WTC11 (cell line): Measurements from ENCODE around the gene KIAA0232. TPM values are rescaled to one million over a fixed set of nuclear protein-coding genes. Genes with fewer than 3 reads are reported as not detected.

Experiments
- ATAC-seq: fragments of 200-7000 bp; cut with Tn5 transposase; 2 replicates; pipeline ENCODE4 v1.10.0; 2021; ENCODE audit warnings: mild to moderate bottlenecking, moderate library complexity
- CTCF ChIA-PET: fragments of 300-600 bp; sonication (Branson Sonifier 250); formaldehyde crosslinking; loops from one replicate; lab custom pipeline; 2021; ENCODE audit warnings: antibody characterized with exemption; lab: Charles Lee
- POLR2A ChIA-PET: fragments of 350-600 bp; sonication (Branson Sonifier 250); formaldehyde crosslinking; loops from one replicate; lab custom pipeline; 2021; ENCODE audit warnings: antibody characterized with exemption; lab: Charles Lee
- DNase-seq: peaks from one replicate; pipeline ENCODE4 v3.0.0; 2021; ENCODE audit warnings: low spot score
- H3K27ac Mint-ChIP-seq: 2 replicates; pipeline ENCODE4 v1.8.0; 2021; ENCODE audit warnings: mixed read lengths
- H3K27me3 Mint-ChIP-seq: 2 replicates; pipeline ENCODE4 v1.8.0; 2021; ENCODE audit warnings: low read depth, mild to moderate bottlenecking, moderate library complexity, mixed read lengths
- H3K36me3 Mint-ChIP-seq: 2 replicates; pipeline ENCODE4 v1.8.0; 2021; ENCODE audit warnings: mixed read lengths
- H3K4me1 Mint-ChIP-seq: 2 replicates; pipeline ENCODE4 v1.8.0; 2022; ENCODE audit warnings: mixed read lengths
- H3K4me3 Mint-ChIP-seq: 2 replicates; pipeline ENCODE4 v1.8.0; 2021; ENCODE audit warnings: mild to moderate bottlenecking, moderate library complexity, mixed read lengths
- H3K9me3 Mint-ChIP-seq: 2 replicates; pipeline ENCODE4 v1.8.0; 2021; ENCODE audit warnings: mixed read lengths
- CBFB ChIP-seq: sonication (generic); formaldehyde crosslinking; IDR thresholded peaks from 2 replicates; pipeline ENCODE4 v1.8.1; 2022; ENCODE audit warnings: mild to moderate bottlenecking, low read depth, missing genetic modification reagents
- CREM ChIP-seq: sonication (generic); formaldehyde crosslinking; IDR thresholded peaks from 2 replicates; pipeline ENCODE4 v1.8.1; 2022; ENCODE audit warnings: mild to moderate bottlenecking, missing genetic modification reagents, moderate library complexity
- FOXP1 ChIP-seq: sonication (generic); formaldehyde crosslinking; IDR thresholded peaks from 2 replicates; pipeline ENCODE4 v1.8.0; 2022; ENCODE audit warnings: missing genetic modification reagents, mild to moderate bottlenecking, moderate library complexity, borderline replicate concordance
- GABPB1 ChIP-seq: sonication (generic); formaldehyde crosslinking; IDR thresholded peaks from 2 replicates; pipeline ENCODE4 v1.8.1; 2023; ENCODE audit warnings: mild to moderate bottlenecking, missing genetic modification reagents
- NR2C2 ChIP-seq: sonication (generic); formaldehyde crosslinking; IDR thresholded peaks from 2 replicates; pipeline ENCODE4 v1.8.0; 2022; ENCODE audit warnings: mild to moderate bottlenecking, missing genetic modification reagents
- ZNF121 ChIP-seq: sonication (generic); formaldehyde crosslinking; IDR thresholded peaks from 2 replicates; pipeline ENCODE4 v1.8.0; 2023; ENCODE audit warnings: missing genetic modification reagents
- ZNF317 ChIP-seq: sonication (generic); formaldehyde crosslinking; IDR thresholded peaks from 2 replicates; pipeline ENCODE4 v1.8.1; 2023; ENCODE audit warnings: low read depth, mild to moderate bottlenecking, moderate library complexity, missing genetic modification reagents, borderline replicate concordance
- ZNF396 ChIP-seq: fragments of 250-450 bp; sonication (Bioruptor Pico); IDR thresholded peaks from 2 replicates; pipeline ENCODE4 v1.8.0; 2021; ENCODE audit warnings: mild to moderate bottlenecking, moderate library complexity, borderline replicate concordance
- total RNA-seq: library from RNA; stranded (reverse); gene quantifications from 3 replicates; pipeline ENCODE4 v1.2.3, GENCODE V29; 2021
- TF ChIP-seq, protein P1 (sequence below): fragments of 250-450 bp; sonication (Bioruptor Pico); conservative IDR thresholded peaks from 2 replicates; pipeline ENCODE4 v1.9.0; 2021; ENCODE audit warnings: mild to moderate bottlenecking
- TF ChIP-seq, protein P2 (sequence below): sonication (generic); formaldehyde crosslinking; IDR thresholded peaks from 2 replicates; pipeline ENCODE4 v1.8.1; 2023; ENCODE audit warnings: mild to moderate bottlenecking, missing genetic modification reagents, borderline replicate concordance
- TF ChIP-seq, protein P3 (sequence below): sonication (generic); formaldehyde crosslinking; IDR thresholded peaks from 2 replicates; pipeline ENCODE4 v1.8.1; 2022; ENCODE audit warnings: mild to moderate bottlenecking, moderate library complexity, missing genetic modification reagents

The KIAA0232 gene
- total RNA-seq, 1 experiment from 2014 or later = 23.2 TPM

DNA sequence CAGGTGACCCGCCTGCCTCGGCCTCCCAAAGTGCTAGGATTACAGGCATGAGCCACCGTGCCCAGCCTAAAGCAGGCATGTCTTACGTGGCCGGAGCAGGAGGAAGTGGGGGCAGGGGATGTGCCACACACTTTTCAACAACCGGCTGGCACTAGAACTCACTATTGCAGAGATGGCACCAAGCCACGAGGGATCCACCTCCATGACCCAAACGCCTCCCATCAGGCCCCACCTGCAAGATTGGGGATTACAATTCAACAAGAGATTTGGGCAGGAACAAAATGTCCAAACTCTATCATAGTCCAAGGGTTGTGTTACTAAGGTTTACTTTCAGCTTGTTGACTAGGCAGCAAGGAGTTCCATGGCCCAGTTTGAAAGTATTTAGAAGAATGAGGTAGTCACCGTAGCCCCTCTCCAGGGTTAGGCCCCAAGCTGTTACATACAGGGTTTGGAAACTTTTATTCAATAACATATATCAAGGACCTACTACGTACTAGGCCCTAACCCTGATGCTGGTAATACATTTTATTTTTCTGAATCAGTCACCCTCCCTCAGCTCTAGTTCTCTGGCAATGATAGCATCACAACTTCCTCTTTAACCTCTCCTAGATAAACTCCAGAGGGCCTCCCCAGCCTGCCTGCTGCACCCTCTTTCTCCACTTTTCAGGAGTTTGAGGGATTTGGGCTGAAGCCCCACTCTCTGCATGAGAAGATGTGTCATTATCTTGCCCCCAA, 109.1 kb downstream of the KIAA0232 start (continued):
- TF ChIP-seq, protein P1, sequence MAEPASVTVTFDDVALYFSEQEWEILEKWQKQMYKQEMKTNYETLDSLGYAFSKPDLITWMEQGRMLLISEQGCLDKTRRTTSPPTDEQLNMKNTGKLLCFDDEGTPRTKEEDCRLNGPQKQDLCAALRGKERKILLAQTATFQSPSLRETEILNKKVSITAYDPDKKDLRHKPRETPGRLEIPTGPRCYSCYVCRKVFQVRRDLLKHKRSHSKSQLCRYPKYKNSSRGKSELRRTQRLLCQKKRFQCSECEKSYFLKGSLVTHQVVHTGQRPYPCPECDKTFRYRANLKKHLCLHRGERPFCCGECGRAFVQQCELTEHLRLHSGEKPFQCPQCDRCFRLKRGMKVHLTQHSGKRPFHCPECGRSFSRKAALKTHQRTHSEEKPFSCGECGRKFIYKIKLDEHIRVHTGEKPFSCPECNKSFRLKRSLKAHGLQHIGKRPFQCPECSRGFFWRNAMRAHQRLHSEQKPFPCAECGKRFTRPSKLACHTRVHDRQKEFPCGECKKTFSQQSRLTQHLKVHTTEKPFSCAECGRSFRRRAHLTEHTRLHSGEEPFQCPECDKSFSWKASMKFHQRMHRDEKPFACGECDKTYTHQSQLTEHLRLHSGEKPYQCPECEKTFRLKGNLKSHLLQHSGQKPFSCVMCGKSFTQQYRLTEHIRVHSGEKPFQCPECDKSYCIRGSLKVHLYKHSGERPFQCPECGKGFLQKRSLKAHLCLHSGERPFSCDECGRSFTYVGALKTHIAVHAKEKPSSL (CRISPR knock-in tag) = no peak
- no peak for TF ChIP-seq ZNF317
- no peak for TF ChIP-seq GABPB1 (CRISPR knock-in tag)

DNA sequence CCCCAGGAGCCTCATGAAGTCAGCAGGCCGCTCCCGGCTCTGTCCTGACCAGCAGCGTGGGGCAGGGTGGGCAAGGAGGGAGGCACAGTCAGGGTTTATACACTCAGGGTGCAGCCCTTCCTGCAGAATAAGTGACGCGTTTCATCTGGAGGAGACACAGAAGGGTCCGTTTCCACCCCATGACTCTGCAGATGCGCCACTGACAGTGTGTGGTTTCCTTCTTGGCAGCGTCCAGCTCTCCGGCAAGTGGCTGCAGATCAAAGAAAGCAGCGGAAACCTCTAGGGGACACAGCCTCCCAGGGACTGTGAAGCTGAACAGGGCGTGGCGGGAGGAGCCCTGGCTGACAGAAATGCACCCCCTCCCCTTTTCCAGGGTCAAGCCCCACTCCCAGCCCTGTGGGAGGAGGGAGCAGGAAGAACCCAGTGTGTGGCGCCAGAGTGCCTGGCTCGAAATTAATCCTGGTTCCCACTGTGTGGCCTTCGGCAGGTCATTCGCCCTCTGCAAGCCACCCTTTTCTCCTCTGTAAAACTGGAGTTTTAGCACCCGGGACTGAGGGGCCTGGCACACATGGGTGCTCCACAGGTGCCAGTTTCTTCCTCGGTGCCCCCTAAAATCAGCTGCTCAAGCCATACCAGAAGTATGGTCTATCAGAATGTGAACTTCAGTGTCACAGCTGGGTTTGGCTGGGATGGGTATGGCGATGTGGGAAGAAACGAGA, 109.8 kb downstream of the KIAA0232 start:
- Mint-ChIP-seq H3K27me3 (no peaks in the 10 kb centered on the region), H3K9me3 (peaks cover 10% of the 10 kb centered on the region), H3K4me1 (peaks cover 3% of the 10 kb centered on the region), H3K4me3 (no peak overlapping the region), H3K27ac (no peak overlapping the region), H3K36me3 (peaks cover 12% of the 10 kb centered on the region)
- ChIA-PET POLR2A (no interaction called here), CTCF (interaction anchor here (0.6 to 2.2 kb wide), 6 partner anchors 15 to 210 kb away, joined by 3 to 8 read pairs (median 6); no protein-coding TSS in a partner anchor)
- ATAC-seq (peak; percentile 89), DNase-seq (peak; percentile 45)
- TF ChIP-seq GABPB1 (CRISPR knock-in tag) (peak; percentile 48), NR2C2 (CRISPR knock-in tag) (no peak)

DNA sequence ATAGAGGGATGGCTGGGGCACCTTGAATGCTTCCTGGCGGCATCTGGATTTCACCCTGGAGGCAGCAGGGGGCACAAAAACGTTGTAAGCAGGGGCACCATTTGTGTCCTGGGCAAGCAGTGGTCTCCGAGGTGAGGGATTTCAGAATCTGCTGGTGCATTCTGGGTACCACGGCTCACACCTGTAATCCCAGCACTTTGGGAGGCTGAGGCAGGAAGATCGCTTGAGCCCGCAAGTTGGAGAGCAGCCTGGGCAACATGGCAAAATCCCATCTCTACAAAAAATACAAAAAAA, 110.3 kb downstream of the KIAA0232 start:
- CTCF ChIA-PET = interaction anchor here (0.6 to 2.2 kb wide), 9 partner anchors 14 to 209 kb away, joined by 3 to 8 read pairs (median 4); no protein-coding TSS in a partner anchor
- Mint-ChIP-seq H3K9me3 (peaks cover 10% of the 10 kb centered on the region), H3K4me1 (peaks cover 3% of the 10 kb centered on the region), H3K27me3 (no peaks in the 10 kb centered on the region), H3K27ac (no peak overlapping the region), H3K36me3 (peaks cover 12% of the 10 kb centered on the region)
- POLR2A ChIA-PET = no interaction called here
- DNase-seq = no peak
- TF ChIP-seq CREM (CRISPR knock-in tag) (no peak), FOXP1 (CRISPR knock-in tag) (no peak), ZNF317 (no peak), CBFB (CRISPR knock-in tag) (no peak), ZNF121 (CRISPR knock-in tag) (no peak), ZNF396 (no peak)
- TF ChIP-seq, protein P2, sequence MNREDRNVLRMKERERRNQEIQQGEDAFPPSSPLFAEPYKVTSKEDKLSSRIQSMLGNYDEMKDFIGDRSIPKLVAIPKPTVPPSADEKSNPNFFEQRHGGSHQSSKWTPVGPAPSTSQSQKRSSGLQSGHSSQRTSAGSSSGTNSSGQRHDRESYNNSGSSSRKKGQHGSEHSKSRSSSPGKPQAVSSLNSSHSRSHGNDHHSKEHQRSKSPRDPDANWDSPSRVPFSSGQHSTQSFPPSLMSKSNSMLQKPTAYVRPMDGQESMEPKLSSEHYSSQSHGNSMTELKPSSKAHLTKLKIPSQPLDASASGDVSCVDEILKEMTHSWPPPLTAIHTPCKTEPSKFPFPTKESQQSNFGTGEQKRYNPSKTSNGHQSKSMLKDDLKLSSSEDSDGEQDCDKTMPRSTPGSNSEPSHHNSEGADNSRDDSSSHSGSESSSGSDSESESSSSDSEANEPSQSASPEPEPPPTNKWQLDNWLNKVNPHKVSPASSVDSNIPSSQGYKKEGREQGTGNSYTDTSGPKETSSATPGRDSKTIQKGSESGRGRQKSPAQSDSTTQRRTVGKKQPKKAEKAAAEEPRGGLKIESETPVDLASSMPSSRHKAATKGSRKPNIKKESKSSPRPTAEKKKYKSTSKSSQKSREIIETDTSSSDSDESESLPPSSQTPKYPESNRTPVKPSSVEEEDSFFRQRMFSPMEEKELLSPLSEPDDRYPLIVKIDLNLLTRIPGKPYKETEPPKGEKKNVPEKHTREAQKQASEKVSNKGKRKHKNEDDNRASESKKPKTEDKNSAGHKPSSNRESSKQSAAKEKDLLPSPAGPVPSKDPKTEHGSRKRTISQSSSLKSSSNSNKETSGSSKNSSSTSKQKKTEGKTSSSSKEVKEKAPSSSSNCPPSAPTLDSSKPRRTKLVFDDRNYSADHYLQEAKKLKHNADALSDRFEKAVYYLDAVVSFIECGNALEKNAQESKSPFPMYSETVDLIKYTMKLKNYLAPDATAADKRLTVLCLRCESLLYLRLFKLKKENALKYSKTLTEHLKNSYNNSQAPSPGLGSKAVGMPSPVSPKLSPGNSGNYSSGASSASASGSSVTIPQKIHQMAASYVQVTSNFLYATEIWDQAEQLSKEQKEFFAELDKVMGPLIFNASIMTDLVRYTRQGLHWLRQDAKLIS = no peak
- TF ChIP-seq, protein P3, sequence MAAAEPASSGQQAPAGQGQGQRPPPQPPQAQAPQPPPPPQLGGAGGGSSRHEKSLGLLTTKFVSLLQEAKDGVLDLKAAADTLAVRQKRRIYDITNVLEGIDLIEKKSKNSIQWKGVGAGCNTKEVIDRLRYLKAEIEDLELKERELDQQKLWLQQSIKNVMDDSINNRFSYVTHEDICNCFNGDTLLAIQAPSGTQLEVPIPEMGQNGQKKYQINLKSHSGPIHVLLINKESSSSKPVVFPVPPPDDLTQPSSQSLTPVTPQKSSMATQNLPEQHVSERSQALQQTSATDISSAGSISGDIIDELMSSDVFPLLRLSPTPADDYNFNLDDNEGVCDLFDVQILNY (CRISPR knock-in tag) = no peak
- TF ChIP-seq, all 79 proteins: peak for 0
- no peak for ATAC-seq
- H3K4me3 Mint-ChIP-seq = no peak overlapping the region
